ENCODE measurements around the gene PEX11G. TPM values are rescaled to one million over a fixed set of nuclear protein-coding genes. Genes with fewer than 3 reads are reported as not detected.

The PEX11G gene
- total and polyA plus RNA-seq, 2 donors (not counting 3 experiments of a cell fraction or from before 2014, with no cell fraction given): 1.3 to 1.9 TPM

- BruUV-seq (replicated peaks): no TSS peak
- Histone ChIP-seq H3K79me2 (ENCODE audit: control insufficient read depth, insufficient read depth, low read length) (peaks cover 9% of the 10 kb centered on the region), H4K20me1 (replicated peaks; ENCODE audit: control insufficient read depth, extremely low read depth, insufficient read depth, low read length) (no peaks in the 10 kb centered on the region), H3K27ac (ENCODE audit: insufficient read depth, low read depth, low read length) (no peak overlapping the region), H3K27me3 (ENCODE audit: control insufficient read depth in 2 of 2, insufficient read depth in 2 of 2, low read length in 2 of 2) (no peaks in the 10 kb centered on the region), H3K36me3 (ENCODE audit: control insufficient read depth in 2 of 2, extremely low read depth in 1 of 2, insufficient read depth in 2 of 2, low read length in 2 of 2) (peaks cover 0 to 17% of the 10 kb centered on the region in 2 experiments), H3K4me2 (ENCODE audit: insufficient read depth, low read length) (peak overlapping the region; percentile 91), H3K4me3 (replicated peaks in 1 of 3; ENCODE audit: insufficient read depth in 1 of 3, low read depth in 1 of 3, low read length in 3 of 3) (peak overlapping the region in 2 of 3 experiments; percentile 35 to 59), H2AFZ (ENCODE audit: low read depth, low read length) (peak overlapping the region; percentile 92), H3K4me1 (ENCODE audit: control insufficient read depth, extremely low read depth, insufficient read depth, low read length) (peaks cover 22% of the 10 kb centered on the region), H3K9me1 (replicated peaks; ENCODE audit: control insufficient read depth, extremely low read depth, insufficient read depth, low read length) (no peaks in the 10 kb centered on the region), H3K9me3 (replicated peaks; ENCODE audit: control insufficient read depth, insufficient read depth, low read length) (no peaks in the 10 kb centered on the region), H3K9ac (replicated peaks; ENCODE audit: extremely low read depth, insufficient read depth, low read length) (peak overlapping the region; percentile 51)
- dilution Hi-C loops (cut with MboI; ENCODE audit: extremely low pct_ligation_motif_present, low sequenced_read_pairs): no loop called here
- ChIA-PET POLR2A (interaction anchor here (0.6 to 1.5 kb wide), 2 partner anchors 12 to 18 kb away, joined by 4 to 12 read pairs; no protein-coding TSS in a partner anchor), CTCF (interaction anchor here (1.1 to 2.8 kb wide), 6 partner anchors 11 to 423 kb away, joined by 3 to 11 read pairs (median 4); partner anchors contain the start of gene TRAPPC5)
- TF ChIP-seq FOS (IDR thresholded peaks at IDR 0.05; ENCODE audit: borderline replicate concordance, insufficient read depth, low read length) (no peak), MYC (IDR thresholded peaks at IDR 0.05; ENCODE audit: low read depth, low read length) (no peak), JUN (IDR thresholded peaks at IDR 0.05; ENCODE audit: borderline replicate concordance, insufficient read depth, insufficient read length, low read depth) (no peak), GATA2 (IDR thresholded peaks at IDR 0.05; ENCODE audit: insufficient read depth, insufficient read length, low read depth, low read length) (no peak), POLR2AphosphoS5 (IDR thresholded peaks at IDR 0.05; ENCODE audit: insufficient read depth, low read depth, low read length) (no peak), POLR2A (IDR thresholded peaks at IDR 0.05; ENCODE audit: low read depth, low read length) (no peak), MAX (IDR thresholded peaks at IDR 0.05; ENCODE audit: insufficient read depth, insufficient read length) (no peak)
- no peak for FAIRE-seq
- DNase-seq (ENCODE audit: low read depth, low spot score): no peak
- intact Hi-C loops (cut with micrococcal nuclease): loop anchor here (1.0 to 5.0 kb wide), 2 partner anchors 13 to 34 kb away; partner anchors contain the start of gene PEX11G
These were observed 32.8 kb upstream of the PEX11G start for GRCh38 chr19:7521551-7522071.
